Esophagus muscularis mucosa (tissue), 4 donors: ENCODE measurements around the gene BNIP3. TPM values are rescaled to one million over a fixed set of nuclear protein-coding genes. Genes with fewer than 3 reads are reported as not detected.
A peak's percentile ranks its signal among the peaks of the same experiment; 100 is the strongest.

Experiments used
- DNase-seq: peaks from one replicate; pipeline ENCODE4 v3.0.0-alpha.2; 2017; ENCODE audit errors: extremely low spot score
- H3K27ac ChIP-seq, 4 donors: fragments of 200-600 bp; sonication (generic); replicated peaks in 1 of 4; 1 replicate in 3 of 4; 2 replicates in 1 of 4; pipeline ENCODE4 v1.5.1; 2016 to 2019; ENCODE audit warnings: mild to moderate bottlenecking in 1 of 4
- H3K27me3 ChIP-seq, 4 donors: fragments of 200-600 bp; sonication (generic); one replicate each; pipeline versions ENCODE4 v1.5.1 to v1.6.0; 2016 to 2019
- H3K36me3 ChIP-seq, 4 donors: fragments of 200-600 bp; sonication (generic); one replicate each; pipeline ENCODE4 v1.5.1; 2016 to 2019
- H3K4me1 ChIP-seq, 4 donors: fragments of 200-600 bp; sonication (generic); one replicate each; pipeline ENCODE4 v1.5.1; 2016 to 2019
- H3K4me3 ChIP-seq, 4 donors: fragments of 200-600 bp; sonication (generic); 1 replicate in 2 of 4; 2 replicates in 2 of 4; pipeline ENCODE4 v1.5.1; 2016 to 2019; ENCODE audit warnings: mild to moderate bottlenecking in 4 of 4, moderate library complexity in 1 of 4
- H3K9me3 ChIP-seq, 4 donors: fragments of 200-600 bp; sonication (generic); 1 replicate in 3 of 4; 2 replicates in 1 of 4; pipeline ENCODE4 v1.5.1; 2016 to 2019
- EP300 ChIP-seq: sonication (generic); formaldehyde crosslinking; IDR thresholded peaks from one replicate; pipeline ENCODE4 v1.6.1; 2017; ENCODE audit warnings: antibody characterized with exemption
- POLR2A ChIP-seq: fragments of 450-650 bp; IDR thresholded peaks from one replicate; pipeline ENCODE4 v1.6.1; 2017; ENCODE audit warnings: antibody characterized with exemption, moderate library complexity, mild to moderate bottlenecking, low read depth
- POLR2AphosphoS5 ChIP-seq, 2 donors: sonication (generic); formaldehyde crosslinking; IDR thresholded peaks; one replicate each; pipeline ENCODE4 v1.6.1; 2017; ENCODE audit warnings: antibody characterized with exemption in 2 of 2
- WGBS: methylation state at CpG from one replicate; pipeline ENCODE4 v1.1.5; 2018; 5-methylcytosine and 5-hydroxymethylcytosine counted together
- intact Hi-C: fragments of 100-400 bp; cut with DNase I; formaldehyde crosslinking; loops from one replicate; pipeline ENCODE4 v1.15.1; 2023
- total RNA-seq, 4 donors: library from RNA; depleted of rRNA; stranded (reverse); fragments of >200 nt; gene quantifications; one replicate each; pipeline versions ENCODE4 v1.1.0 to v1.2.1, GENCODE V29; 2016
- TF ChIP-seq, protein P1 (sequence below), 3 experiments: fragments of 200-600 bp in 2 of 3; fragments of 450-650 bp in 1 of 3; sonication (generic) in 2 of 3; IDR thresholded peaks; one replicate each; pipeline ENCODE4 v1.5.1; 2017 to 2019; ENCODE audit warnings: antibody characterized with exemption in 3 of 3, mild to moderate bottlenecking in 2 of 3, moderate library complexity in 1 of 3

BNIP3 gene
- total RNA-seq, 4 donors from 2014 or later: 51.4 to 68.9 (median 62.6) TPM

GRCh38 chr10:131929122-131929845 is 52.4 kb downstream of the BNIP3 start:
- H3K36me3 ChIP-seq: peaks cover 0 to under 1% (median 0%) of the 10 kb centered on the region in 4 donors
- intact Hi-C loops: no loop called here
- TF ChIP-seq EP300 (no peak), POLR2AphosphoS5 (IDR thresholded peaks at IDR 0.05) (no peak)
- TF ChIP-seq, protein P1, sequence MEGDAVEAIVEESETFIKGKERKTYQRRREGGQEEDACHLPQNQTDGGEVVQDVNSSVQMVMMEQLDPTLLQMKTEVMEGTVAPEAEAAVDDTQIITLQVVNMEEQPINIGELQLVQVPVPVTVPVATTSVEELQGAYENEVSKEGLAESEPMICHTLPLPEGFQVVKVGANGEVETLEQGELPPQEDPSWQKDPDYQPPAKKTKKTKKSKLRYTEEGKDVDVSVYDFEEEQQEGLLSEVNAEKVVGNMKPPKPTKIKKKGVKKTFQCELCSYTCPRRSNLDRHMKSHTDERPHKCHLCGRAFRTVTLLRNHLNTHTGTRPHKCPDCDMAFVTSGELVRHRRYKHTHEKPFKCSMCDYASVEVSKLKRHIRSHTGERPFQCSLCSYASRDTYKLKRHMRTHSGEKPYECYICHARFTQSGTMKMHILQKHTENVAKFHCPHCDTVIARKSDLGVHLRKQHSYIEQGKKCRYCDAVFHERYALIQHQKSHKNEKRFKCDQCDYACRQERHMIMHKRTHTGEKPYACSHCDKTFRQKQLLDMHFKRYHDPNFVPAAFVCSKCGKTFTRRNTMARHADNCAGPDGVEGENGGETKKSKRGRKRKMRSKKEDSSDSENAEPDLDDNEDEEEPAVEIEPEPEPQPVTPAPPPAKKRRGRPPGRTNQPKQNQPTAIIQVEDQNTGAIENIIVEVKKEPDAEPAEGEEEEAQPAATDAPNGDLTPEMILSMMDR (IDR thresholded peaks at IDR 0.05): no peak
- peaks cover 0 to 11% (median 0%) of the 10 kb centered on the region in 4 donors for H3K9me3 ChIP-seq
- DNase-seq: no peak
- H3K4me3 ChIP-seq: no peak overlapping the region
- WGBS: 89% methylated on average over 23 of the region's 23 CpGs
- no peak overlapping the region for H3K27ac ChIP-seq
- H3K27me3 ChIP-seq: no peaks in the 10 kb centered on the region
- H3K4me1 ChIP-seq: peaks cover 62 to 75% (median 65%) of the 10 kb centered on the region in 4 donors

DNA sequence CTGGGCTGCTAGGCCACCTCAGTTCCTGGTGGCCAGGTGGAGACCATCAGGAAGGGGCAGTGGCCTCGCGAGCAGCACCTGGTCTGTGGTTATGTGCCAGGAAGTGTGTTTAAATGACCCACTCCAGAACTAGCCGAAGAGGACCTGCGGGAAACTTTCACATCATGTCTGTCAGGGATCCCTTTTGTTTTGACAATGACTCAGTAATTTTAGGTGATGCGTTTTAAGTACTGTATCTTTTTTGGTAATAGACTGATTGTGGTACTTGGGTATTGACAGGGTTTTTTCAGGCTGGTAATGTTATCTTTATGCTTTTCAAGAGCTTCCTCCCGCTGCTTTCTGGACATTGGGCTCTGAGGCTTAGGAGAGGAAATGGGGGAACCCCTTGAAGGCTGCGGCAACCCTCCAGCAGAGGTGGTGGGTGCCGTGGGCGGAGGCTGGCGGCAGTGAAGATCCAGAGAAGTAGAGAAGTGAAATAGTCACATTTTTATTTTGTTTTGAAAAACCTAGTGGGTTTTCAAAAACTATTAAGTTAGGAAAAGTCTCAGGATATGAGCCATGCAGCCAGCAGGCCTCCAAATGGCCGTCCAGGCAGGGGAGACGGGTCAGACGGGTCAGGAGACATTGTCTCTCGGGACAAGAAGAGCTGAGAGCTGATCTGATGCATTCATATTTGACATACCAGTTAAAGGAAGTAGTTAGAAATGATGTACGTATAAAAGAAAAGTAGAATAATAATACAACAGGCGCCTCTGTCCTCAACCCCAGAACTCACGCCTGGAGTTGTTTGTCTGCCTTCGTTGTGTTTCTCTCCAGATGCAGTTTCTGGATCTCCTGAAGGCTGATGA is 53.3 kb downstream of the BNIP3 start:
- TF ChIP-seq, protein P1 (IDR thresholded peaks at IDR 0.05): no peak
- TF ChIP-seq POLR2A (no peak), EP300 (no peak), POLR2AphosphoS5 (IDR thresholded peaks at IDR 0.05) (no peak)
- Histone ChIP-seq H3K9me3 (peaks cover 0 to 11% (median 0%) of the 10 kb centered on the region in 4 donors), H3K36me3 (no peaks in the 10 kb centered on the region), H3K4me3 (no peak overlapping the region), H3K27ac (peak overlapping the region in 1 of 4 donors; percentile 12), H3K4me1 (peaks cover 57 to 72% (median 63%) of the 10 kb centered on the region in 4 donors), H3K27me3 (no peaks in the 10 kb centered on the region)
- no peak for DNase-seq
- intact Hi-C loops: no loop called here
- 71% methylated on average over 18 of the region's 18 CpGs for WGBS

- no peak for DNase-seq
- Histone ChIP-seq H3K4me3 (no peak overlapping the region), H3K36me3 (no peaks in the 10 kb centered on the region), H3K4me1 (peaks cover 46 to 66% (median 48%) of the 10 kb centered on the region in 4 donors), H3K27ac (no peak overlapping the region), H3K9me3 (peaks cover 0 to 11% (median 0%) of the 10 kb centered on the region in 4 donors), H3K27me3 (no peaks in the 10 kb centered on the region)
- intact Hi-C loops: no loop called here
- TF ChIP-seq POLR2AphosphoS5 (IDR thresholded peaks at IDR 0.05) (no peak), POLR2A (no peak), EP300 (no peak)
- TF ChIP-seq, protein P1 (IDR thresholded peaks at IDR 0.05): no peak
- 95% methylated on average over 27 of the region's 28 CpGs for WGBS
These were observed 54.8 kb downstream of the BNIP3 start for GRCh38 chr10:131926743-131927595.

DNA sequence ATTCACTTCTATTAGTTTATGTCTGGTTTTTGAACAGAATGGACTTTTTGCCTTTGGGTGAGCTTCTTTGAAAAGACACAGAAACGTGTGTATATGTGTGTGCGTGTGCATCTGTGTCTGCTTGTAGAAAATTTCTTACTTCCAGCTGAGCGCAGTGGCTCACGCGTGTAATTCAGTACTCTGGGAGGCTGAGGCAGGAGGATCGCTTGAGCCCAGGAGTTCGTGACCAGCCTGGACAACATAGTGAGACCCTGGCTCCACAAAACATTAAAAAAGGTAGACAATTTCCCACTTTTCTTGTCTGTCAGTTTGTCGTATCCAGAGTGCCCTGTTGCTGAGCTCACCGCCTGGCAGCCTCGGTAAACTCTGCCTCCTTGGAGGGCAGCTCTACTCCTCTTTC is 55.5 kb downstream of the BNIP3 start:
- TF ChIP-seq, protein P1 (IDR thresholded peaks at IDR 0.05): no peak
- no peak for TF ChIP-seq POLR2AphosphoS5 (IDR thresholded peaks at IDR 0.05)
- no peak for TF ChIP-seq POLR2A
- no peak for TF ChIP-seq EP300
- no peak overlapping the region for H3K4me3 ChIP-seq
- no peak for DNase-seq
- 98% methylated on average over 10 of the region's 10 CpGs for WGBS
- intact Hi-C loops: no loop called here
- no peaks in the 10 kb centered on the region for H3K36me3 ChIP-seq
- H3K27me3 ChIP-seq: no peaks in the 10 kb centered on the region
- H3K27ac ChIP-seq: no peak overlapping the region
- peaks cover 0 to 11% (median 0%) of the 10 kb centered on the region in 4 donors for H3K9me3 ChIP-seq
- peaks cover 39 to 63% (median 43%) of the 10 kb centered on the region in 4 donors for H3K4me1 ChIP-seq
